ENCODE results near the gene CCDC15.
"Not testable (repeated sequence)": the region's sequence is repeated elsewhere in the genome, so short reads cannot be mapped to it uniquely, and the experiment has no call there.

Gene CCDC15

GRCh38 chr11:125022551-125022950 lies 68.5 kb downstream of the CCDC15 start:
- no peak overlapping the region for H3K27ac ChIP-seq (ENCODE audit: low read depth, low read length, poor library complexity, severe bottlenecking)
- no peaks in the 10 kb centered on the region for H3K27me3 ChIP-seq (ENCODE audit: insufficient read depth, low read length)
- H3K79me2 ChIP-seq (ENCODE audit: insufficient read depth, low read length): no peaks in the 10 kb centered on the region
- H3K4me1 ChIP-seq (ENCODE audit: insufficient read depth, low read length, severe bottlenecking): no peaks in the 10 kb centered on the region
- no peaks in the 10 kb centered on the region for H3K9me2 ChIP-seq (ENCODE audit: low read depth, low read length)
- H3K36me3 ChIP-seq (ENCODE audit: insufficient read depth, low read length): no peaks in the 10 kb centered on the region
- no peaks in the 10 kb centered on the region for H4K20me1 ChIP-seq (ENCODE audit: insufficient read depth, low read length)
- no peaks in the 10 kb centered on the region for H3K9me3 ChIP-seq (ENCODE audit: low read length)
- H3K4me3 ChIP-seq (ENCODE audit: low read depth, low read length, poor library complexity, severe bottlenecking): no peak overlapping the region
- no peak overlapping the region for H3K4me2 ChIP-seq (ENCODE audit: low read length)
- H2AFZ ChIP-seq (ENCODE audit: low read length): no peak overlapping the region
- H3K9ac ChIP-seq (ENCODE audit: low read length): no peak overlapping the region
- no peaks in the 10 kb centered on the region for H3F3A ChIP-seq (ENCODE audit: insufficient read depth, low read length)
- TF ChIP-seq CTCF (IDR thresholded peaks at IDR 0.05; ENCODE audit: low read length): no peak
- no peak for TF ChIP-seq EZH2 (IDR thresholded peaks at IDR 0.05; ENCODE audit: borderline replicate concordance, low read length)

- Histone ChIP-seq H3F3A (ENCODE audit: insufficient read depth, low read length) (no peaks in the 10 kb centered on the region), H3K27ac (ENCODE audit: low read depth, low read length, poor library complexity, severe bottlenecking) (no peak overlapping the region), H3K4me2 (ENCODE audit: low read length) (no peak overlapping the region), H3K27me3 (ENCODE audit: insufficient read depth, low read length) (no peaks in the 10 kb centered on the region), H3K4me3 (ENCODE audit: low read depth, low read length, poor library complexity, severe bottlenecking) (no peak overlapping the region), H3K9me2 (ENCODE audit: low read depth, low read length) (no peaks in the 10 kb centered on the region), H3K9ac (ENCODE audit: low read length) (no peak overlapping the region), H2AFZ (ENCODE audit: low read length) (no peak overlapping the region), H3K79me2 (ENCODE audit: insufficient read depth, low read length) (no peaks in the 10 kb centered on the region), H4K20me1 (ENCODE audit: insufficient read depth, low read length) (no peaks in the 10 kb centered on the region), H3K36me3 (ENCODE audit: insufficient read depth, low read length) (no peaks in the 10 kb centered on the region), H3K4me1 (ENCODE audit: insufficient read depth, low read length, severe bottlenecking) (no peaks in the 10 kb centered on the region), H3K9me3 (ENCODE audit: low read length) (no peaks in the 10 kb centered on the region)
- TF ChIP-seq CTCF (IDR thresholded peaks at IDR 0.05; ENCODE audit: low read length): no peak
- TF ChIP-seq EZH2 (IDR thresholded peaks at IDR 0.05; ENCODE audit: borderline replicate concordance, low read length): no peak
Observed at GRCh38 chr11:125025968-125026367, 72.0 kb downstream of the CCDC15 start.

- H2AFZ ChIP-seq (ENCODE audit: low read length); H4K20me1 ChIP-seq (ENCODE audit: insufficient read depth, low read length); H3K36me3 ChIP-seq (ENCODE audit: insufficient read depth, low read length); H3K4me3 ChIP-seq (ENCODE audit: low read depth, low read length, poor library complexity, severe bottlenecking); H3K27ac ChIP-seq (ENCODE audit: low read depth, low read length, poor library complexity, severe bottlenecking); H3K4me2 ChIP-seq (ENCODE audit: low read length); H3K9me2 ChIP-seq (ENCODE audit: low read depth, low read length); H3K27me3 ChIP-seq (ENCODE audit: insufficient read depth, low read length); H3K9ac ChIP-seq (ENCODE audit: low read length); H3K9me3 ChIP-seq (ENCODE audit: low read length); H3F3A ChIP-seq (ENCODE audit: insufficient read depth, low read length); H3K79me2 ChIP-seq (ENCODE audit: insufficient read depth, low read length); H3K4me1 ChIP-seq (ENCODE audit: insufficient read depth, low read length, severe bottlenecking): not testable (repeated sequence)
Observed at GRCh38 chr11:125029431-125029830, 75.4 kb downstream of the CCDC15 start.

- Histone ChIP-seq H3K9me3 (ENCODE audit: low read length) (no peaks in the 10 kb centered on the region), H2AFZ (ENCODE audit: low read length) (no peak overlapping the region), H4K20me1 (ENCODE audit: insufficient read depth, low read length) (no peaks in the 10 kb centered on the region), H3K9ac (ENCODE audit: low read length) (no peak overlapping the region), H3K27me3 (ENCODE audit: insufficient read depth, low read length) (no peaks in the 10 kb centered on the region), H3K36me3 (ENCODE audit: insufficient read depth, low read length) (no peaks in the 10 kb centered on the region), H3F3A (ENCODE audit: insufficient read depth, low read length) (no peaks in the 10 kb centered on the region), H3K4me2 (ENCODE audit: low read length) (no peak overlapping the region), H3K9me2 (ENCODE audit: low read depth, low read length) (no peaks in the 10 kb centered on the region), H3K79me2 (ENCODE audit: insufficient read depth, low read length) (no peaks in the 10 kb centered on the region), H3K4me1 (ENCODE audit: insufficient read depth, low read length, severe bottlenecking) (no peaks in the 10 kb centered on the region), H3K27ac (ENCODE audit: low read depth, low read length, poor library complexity, severe bottlenecking) (no peak overlapping the region), H3K4me3 (ENCODE audit: low read depth, low read length, poor library complexity, severe bottlenecking) (no peak overlapping the region)
- TF ChIP-seq EZH2 (IDR thresholded peaks at IDR 0.05; ENCODE audit: borderline replicate concordance, low read length): no peak
- TF ChIP-seq CTCF (IDR thresholded peaks at IDR 0.05; ENCODE audit: low read length): no peak
Observed at GRCh38 chr11:125036933-125037332, 82.9 kb downstream of the CCDC15 start.
